GM21360 (cell line): Measurements from ENCODE around the gene GTSE1.

ENCODE experiments used
- ATAC-seq: cut with Tn5 transposase; IDR thresholded peaks from one replicate; pipeline ENCODE4 v1.9.1; 2021; ENCODE audit warnings: mild to moderate bottlenecking, moderate library complexity; ENCODE audit not compliant: unreplicated experiment

Gene GTSE1

DNA sequence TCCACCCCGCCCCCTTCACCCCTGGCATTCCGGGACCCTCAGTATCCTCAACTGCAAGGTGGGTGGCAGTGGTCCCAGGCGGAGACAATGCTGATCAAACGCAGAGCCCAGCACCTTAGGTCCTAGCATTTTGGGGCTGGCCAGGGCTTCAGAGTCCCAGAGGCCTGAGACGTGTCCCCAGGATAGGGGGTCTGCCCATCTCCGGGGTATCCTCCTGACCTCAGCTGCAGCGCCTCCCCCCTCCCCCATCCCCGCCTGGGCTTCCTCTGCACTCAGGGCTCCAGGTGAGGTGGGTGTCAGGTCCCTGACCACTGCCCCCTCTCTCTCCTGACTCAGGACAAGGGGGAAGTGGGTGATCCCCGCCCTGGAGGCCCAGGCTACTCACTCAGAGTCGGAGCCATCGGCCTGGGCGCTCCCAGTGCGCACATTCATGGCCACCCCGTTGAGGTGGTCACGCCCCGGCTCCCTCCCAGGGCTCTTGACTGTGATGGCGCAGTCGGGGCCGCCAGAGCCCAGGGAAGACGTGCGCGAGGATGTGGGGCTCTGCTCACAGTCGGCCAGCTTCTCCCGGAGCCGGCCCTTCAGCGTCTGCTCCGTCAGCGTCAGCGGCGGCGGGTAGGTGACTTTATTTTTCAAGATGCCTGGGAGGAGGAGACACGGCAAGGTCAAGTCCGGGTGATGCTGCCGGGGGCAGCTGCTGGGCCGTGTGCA, 67.1 kb downstream of the GTSE1 start:
- ATAC-seq, result no peak

DNA sequence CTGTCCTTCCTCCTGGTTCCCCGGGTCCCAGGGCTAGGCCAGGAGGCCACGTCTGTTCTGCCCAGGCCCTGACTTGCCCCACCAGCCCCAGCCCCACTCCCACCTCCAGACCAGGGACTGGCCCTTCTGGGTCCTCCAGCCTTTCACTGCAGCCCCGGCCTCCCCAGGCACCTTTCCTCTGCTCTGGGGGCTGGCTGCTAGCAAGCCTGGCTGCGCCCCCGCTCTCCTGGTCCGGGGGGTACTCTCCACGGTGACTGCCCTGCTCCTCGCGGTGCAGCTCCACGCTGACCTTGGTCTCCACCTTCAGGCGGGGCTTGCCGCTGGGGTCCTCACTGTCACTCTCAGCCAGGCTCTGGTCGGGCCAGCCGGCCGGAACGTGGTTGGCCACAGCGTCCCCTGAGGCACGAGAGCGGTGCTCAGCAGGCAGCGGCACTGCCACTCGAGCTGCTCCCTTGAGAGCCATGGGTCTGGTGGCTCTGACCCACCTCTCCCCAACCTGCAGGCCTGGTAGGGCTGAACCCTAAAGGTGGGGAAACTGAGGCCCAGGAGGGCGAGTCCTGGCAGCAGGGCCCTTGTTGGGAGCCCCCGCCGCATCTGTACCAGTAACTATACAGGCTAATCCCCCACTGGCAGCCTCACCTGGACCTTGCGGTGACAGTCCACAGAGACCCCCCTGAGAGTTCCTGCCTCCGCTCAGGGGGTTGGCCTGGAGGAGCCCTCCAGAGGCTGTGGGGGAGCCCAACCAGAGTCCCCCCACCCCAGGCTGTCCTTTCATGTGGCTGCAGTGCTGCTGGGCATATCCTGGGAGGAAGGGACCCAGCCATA, 67.9 kb downstream of the GTSE1 start:
- no peak for ATAC-seq

DNA sequence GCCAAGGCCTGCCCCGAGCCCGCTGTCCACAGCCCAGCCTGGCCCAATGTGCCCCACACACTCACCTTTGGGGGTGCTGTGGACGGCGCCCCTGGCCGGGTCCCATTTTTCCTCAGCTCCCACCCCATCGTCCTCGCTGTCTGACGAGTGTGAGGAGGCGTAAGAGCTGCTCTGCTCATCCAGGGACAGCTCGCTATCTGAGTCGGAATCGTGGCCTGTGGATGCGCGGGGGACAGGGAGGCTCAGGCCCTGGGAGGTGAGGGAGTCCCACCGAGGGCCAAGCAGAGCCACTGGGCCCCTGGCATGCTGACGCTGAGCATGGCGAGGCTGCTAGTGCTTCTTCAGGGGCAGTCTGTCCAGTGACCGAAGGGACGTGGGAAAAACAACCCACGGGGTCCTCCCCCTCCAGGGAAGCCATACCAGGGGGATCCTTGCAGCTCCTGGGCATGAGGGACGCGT, 68.5 kb downstream of the GTSE1 start:
- no peak for ATAC-seq

DNA sequence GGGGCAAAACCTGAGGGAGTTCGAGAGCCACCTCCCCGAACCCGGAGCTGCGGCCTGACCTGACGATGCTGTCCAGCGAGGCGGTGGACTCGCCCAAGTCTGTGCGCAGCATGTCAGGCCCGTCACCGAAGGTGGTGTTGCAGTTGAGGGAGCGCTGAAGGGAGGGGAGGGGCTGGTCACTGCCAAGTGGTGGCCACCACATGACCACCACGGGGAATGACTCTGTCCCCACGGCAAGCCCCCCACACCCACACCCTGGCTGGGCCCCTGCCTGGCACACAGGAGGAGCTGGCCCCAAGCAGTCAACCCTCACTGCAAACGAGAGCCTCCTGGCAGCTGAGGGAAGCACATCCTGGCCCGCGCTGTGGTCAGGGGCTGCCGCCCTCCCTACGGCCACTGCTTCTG, 69.7 kb downstream of the GTSE1 start:
- ATAC-seq, result no peak

DNA sequence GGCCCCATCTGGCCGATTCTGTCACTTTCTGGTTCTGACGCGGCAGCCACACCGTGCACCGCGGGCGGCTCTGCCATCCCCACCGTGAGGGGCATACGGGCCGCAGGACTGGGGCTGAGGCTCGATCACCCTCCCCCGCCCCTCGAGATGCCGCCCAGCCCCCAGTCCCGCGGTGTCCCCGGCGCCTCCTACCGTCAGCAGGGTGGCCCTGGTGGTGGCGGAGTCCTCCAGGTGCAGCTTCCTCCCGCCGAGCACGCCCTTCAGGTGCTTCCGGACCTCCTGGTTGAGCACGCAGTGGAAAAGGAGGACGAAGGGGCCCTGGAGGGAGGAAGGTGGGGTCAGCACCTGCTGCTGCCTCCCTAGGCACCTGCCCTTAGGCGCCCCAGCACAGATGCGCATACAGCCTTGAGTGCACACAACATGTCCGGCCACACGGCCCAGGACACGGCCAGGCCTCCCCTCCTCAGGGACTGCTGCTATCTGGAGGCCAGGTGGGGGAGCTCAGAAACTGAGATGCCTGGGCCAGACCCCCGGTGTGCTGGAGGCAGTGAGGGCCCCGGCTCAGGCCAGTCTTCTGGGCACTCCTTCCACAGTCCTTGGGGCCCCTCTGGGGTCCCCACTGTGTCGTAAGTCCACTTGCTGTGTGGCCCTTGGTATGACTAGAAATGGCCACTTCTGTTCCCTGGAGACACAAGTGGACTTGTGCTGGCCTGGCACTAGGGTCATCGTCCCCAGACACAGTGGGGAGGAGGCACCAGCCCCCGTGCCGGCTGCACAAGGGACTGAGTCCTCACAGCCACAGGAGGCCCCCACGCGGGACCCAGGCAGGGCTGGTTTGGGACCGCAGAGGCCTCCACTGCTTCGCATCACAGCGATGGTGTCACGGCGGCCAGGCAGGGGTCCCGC, 70.4 kb downstream of the GTSE1 start:
- no peak for ATAC-seq

DNA sequence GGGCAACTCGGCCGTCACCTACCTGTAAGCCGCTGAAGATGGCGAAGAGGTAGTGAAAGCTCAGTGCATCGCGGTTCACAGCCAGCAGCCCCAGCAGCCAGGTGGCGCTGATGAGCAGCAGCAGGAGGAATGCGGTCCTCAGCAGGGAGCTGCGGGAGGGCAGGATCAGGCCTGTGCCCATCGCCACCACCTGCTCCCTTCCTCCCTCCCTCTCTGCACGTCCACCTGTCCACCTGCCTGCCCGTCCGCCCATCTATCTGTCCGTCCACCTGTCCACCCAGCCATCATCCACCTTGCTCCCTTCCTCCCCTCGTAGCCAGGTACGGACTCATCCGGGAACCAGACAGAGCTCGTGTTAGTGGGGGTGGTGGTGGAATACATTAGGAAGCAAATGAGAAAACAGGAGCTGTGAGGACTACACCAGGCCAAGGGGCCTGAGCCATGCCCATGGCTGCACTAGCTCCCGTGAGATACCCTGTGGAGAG, 71.1 kb downstream of the GTSE1 start:
- no peak for ATAC-seq

DNA sequence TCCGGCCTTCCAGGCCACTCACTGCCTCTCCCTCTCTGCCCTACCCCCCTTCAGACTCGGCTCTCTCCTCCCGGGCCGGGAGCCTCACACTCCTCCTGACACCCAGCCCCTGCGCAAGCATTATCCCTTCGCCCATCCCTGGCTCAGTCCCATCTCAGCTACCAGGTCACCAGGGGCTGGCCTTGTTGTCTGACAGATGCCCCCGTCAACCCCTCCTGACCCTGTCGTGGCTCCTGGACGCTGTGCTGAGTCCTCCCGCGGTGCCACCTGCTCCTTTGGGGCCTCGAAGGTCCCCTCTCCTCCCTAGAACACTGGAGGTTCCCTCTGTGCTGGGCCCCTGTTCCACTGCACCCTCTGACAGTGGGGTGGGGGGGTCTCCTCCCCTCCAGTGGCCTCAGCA, 71.8 kb downstream of the GTSE1 start:
- ATAC-seq, result no peak

DNA sequence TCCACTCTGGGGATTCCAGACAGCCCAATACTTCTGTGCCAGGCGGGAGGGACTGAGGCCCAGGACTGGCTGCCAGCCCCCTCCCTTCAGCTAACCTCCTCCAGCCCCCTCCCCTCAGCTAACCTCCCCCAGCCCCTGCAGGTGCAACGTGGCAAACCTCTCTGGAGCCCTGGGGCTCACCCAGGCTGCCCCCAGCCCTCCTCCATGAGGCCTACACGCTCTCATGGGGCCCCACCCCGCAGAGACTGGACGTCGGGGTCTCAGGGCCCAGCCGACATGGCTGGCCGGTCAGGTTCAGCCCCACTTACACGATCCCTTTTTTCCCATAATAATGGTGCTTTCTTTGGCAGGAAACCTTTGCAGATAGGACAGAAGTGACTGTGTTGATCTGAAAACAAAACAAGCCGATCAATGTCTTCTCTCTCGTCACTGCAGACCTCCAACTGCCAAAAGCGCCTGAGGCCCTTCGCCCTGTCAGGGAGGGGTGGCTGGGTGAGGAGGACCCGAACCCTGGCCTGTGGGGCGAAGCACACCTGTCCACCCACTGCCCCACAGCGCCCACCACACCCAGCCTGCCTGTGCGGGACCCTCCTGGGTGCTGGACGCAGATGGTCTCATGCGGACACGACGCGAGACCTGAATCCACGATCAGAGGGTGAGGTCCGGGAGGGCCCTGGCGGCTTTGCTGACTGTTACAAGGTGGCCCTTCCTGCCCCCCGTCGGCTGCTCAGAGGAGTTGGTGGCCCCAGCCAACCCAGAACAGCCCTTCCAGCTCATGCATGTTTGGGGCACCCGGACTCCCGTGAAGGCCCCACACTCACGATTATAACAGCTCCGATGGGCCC, 72.4 kb downstream of the GTSE1 start:
- no peak for ATAC-seq

DNA sequence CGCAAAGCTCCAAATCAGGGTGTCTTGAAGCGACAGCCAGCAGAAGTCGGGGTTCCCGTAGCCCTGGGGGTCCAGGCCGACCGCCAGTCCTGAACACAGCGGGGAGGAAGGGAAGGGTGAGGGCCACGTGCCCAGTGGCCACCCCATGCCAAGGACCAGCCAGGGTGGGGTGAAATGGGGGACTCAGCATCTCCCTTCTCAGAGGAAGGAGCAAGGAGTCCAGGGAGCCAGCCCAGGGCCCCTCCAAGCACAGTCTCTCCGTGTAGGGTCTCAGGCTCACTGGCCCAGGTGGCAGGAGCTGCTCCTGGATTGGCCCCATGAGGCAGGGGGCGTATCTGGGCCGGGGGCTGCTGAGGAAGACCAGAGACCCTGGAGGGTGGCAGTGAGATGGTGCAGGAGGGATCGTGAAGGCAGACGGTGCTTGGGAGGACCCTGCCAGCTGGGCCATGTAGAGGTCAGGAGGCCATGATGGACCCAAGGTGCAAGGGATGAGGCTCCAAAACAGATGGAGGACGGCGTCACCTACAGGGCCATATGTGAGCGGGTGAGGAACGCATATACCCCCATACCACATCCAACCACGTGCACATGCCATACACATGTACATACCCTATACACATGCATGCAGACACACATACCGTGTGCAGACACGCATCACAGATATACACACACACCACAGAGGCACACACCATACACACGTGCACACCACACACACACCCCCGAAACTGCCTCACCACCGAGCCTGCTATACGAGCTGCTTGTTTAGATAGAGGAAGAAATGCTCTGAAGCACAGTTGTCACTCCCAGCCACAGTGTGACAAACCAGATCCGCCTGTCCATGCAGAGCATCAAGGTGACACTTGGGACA, 73.3 kb downstream of the GTSE1 start:
- ATAC-seq, result no peak

DNA sequence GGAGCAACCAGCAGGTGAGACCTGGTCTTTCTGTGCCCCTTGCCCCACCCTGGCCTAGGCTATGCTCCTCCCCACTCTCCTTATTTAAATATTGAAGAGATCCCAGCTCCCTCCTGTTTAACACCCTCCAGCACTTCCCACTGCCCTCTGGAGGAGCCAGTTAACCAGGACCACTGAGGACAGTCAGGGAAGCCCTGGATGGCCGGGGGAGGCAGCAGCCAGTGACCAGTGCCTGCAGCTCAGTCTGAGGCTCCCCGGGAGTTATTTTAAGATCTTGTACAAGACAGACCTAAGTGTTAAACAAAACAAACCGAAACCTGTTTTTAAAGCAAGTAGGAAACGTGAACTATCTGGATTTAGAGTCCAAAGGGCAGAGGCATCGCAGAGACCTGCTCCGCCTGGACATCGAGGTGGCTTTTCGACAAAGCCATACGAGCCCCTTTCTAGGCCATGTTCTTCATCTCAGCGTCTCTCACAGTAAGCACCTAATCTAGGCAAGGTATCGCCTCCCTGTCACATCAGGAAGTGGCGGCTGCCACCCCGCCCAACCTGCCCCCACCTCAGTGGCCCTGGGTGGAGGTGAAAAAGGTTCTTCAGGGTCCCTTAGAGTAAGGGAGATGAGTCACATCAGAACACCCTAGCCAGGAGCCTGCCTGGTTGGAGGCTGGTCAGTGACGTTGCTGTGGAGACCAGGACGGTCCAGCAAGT, 74.1 kb downstream of the GTSE1 start:
- ATAC-seq, result no peak

DNA sequence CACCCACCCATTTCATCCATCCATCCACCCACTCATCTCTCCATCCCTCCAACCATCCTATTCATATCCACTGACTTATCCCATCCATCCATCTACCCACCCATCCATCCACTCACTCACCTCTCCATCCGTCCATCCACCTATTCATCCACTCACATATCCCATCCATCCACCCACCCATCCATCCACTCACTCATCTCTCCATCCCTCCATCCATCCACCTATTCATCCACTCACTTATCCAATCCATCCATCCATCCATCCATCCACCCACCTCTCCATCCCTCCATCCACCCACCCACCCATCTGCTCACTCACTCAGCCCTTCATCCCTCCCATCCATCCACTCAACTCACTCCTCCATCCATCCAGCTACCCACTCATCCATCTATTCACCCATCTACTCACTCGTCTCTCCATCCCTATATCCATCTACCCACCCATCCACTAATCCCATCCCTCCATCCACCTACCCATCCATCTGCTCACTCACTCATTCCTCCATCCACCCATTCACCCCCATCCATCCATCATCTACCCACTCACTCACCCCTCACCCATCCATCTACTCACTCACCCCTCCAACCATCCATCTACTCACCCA, 75.1 kb downstream of the GTSE1 start:
- no peak for ATAC-seq

DNA sequence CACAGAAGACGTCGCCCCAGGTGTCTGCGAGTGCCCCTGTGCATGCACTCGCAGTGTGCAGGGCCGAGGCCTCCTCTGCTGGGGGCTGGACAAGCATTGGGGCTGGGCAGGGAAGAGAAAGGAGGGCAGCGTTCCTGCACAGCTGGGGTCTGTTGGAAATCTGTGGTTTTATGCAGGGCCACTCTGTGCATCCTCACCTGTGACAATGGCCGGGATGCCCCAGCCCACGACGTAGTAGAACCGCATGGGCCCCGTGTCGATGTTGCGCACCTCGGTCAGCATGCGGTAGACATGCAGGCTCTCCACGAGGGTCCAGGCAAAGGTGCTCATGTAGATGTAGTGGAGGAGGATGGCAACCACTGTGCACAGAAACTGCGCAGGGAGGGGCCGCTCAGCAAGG, 76.0 kb downstream of the GTSE1 start:
- no peak for ATAC-seq

DNA sequence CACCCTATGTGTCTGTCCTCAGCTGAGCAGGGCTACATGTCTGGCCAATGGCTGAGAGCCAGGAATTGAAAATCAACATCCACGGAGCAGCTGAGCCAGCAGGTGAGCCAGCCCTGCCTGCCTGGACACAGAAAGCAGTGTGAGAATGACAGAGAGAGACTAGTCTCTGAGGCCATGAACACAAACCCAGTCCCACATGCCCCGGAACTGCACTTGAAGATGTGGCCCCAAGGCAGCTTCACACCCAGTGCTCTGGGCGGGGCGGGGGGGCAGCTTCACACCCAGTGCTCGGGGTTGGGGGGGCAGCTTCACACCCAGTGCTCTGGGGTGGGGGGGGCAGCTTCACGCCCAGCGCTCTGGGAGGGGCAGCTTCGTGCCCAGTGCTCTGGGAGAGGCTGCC, 76.5 kb downstream of the GTSE1 start:
- no peak for ATAC-seq

DNA sequence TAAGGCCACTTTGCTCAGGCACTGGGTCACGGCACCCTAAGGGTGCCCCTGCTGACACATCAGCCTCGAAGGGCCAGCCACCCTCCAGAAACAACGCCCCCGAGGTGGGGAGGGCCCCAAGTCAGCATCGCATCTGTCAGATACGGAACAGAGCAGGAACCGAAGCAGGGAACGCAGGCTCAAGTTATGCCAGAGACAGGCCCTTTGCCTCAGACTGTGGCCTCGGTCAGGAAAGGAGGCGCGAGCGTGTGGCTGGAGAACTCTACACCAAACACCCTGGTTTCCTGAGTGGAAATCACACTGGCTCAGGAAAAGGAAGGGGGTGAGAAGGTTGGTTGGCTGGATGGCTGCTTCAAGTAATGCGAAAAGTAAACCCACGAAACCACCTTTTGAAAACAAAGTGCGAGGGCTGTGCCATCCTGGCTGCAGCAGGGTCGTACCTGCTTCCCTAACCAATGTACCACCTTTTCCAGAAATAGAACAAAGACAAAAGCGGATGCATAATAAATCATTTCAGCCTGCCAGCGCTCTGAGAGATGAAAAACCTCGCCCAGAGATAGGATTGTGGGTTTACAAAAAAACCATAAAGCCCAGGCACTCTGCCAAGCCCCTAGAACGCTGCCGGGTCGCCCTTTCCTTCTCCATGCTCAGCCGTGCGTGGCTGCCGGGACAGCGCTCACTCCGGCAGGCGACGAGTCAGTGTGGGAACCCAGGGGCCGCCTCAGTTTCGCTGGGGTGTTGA, 77.4 kb downstream of the GTSE1 start:
- ATAC-seq, result no peak

DNA sequence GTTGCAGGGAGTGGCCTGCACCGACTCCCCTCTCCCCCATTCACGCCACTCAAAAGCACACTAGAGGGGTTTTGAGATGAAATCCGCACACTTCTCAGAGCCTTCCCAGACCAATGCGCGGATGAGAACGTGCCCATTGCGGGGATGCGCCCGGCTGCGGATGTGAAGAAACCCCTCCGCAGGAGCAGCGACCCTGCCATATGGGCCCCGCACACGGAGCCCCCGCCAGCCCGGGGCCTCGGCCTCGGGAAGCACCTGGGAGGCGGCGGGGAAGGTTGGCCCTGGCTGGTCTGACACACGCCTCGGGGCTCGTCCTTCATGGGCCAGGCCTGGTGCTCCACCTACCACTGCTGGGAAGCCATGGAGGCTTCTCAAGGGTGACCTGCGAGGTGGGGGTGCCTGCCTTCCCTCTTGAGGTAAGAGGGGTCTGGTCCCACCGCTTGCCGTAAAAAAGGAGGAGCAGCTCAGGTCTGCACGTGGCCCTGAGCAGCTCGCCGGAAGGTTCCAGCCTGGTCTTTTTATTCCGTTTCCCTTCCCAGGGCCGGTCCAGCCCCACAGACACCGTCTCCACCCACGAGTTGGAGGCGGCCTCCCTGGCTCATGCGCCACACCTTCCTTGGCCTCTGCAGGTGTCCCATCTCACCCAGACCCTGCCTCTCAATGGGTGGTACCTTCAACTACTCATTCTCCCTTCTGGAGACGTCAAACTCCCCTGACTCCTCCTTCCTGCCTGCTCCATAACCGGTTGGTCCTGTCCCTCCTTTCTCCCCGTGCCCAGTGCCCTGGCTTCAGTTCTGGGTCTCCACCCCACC, 78.2 kb downstream of the GTSE1 start:
- ATAC-seq, result no peak

DNA sequence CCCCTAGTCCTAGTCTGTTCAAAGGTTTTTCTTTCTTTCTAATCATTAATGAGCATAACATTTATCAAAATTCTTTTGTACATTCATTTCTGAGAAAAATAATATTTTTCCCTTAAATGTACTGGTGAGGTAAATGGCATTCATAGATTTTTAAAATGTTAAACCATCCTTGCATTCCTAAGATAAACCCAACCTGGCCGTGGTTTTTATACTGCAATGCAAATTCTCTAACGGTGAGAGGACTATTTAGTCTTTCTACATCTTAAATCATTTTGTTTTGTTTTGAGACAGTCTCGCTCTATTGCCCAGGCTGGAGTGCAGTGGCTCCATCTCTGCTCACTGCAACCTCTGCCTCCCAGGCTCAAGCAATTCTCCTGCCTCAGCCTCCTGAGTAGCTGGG, 79.4 kb downstream of the GTSE1 start:
- ATAC-seq, result no peak
